DMS53 treated with DMSO at 0.1 percent for 48 hours (cell line): ENCODE results near the gene EDC3.
A peak's percentile ranks its signal among the peaks of the same experiment; 100 is the strongest.
"Not testable (repeated sequence)": the region's sequence is repeated elsewhere in the genome, so short reads cannot be mapped to it uniquely, and the experiment has no call there.

ENCODE experiments used
- DNase-seq: peaks from one replicate; lab custom pipeline; 2025; ENCODE audit not compliant: unreplicated experiment; lab: John Stamatoyannopoulos, UW

EDC3 gene

DNA sequence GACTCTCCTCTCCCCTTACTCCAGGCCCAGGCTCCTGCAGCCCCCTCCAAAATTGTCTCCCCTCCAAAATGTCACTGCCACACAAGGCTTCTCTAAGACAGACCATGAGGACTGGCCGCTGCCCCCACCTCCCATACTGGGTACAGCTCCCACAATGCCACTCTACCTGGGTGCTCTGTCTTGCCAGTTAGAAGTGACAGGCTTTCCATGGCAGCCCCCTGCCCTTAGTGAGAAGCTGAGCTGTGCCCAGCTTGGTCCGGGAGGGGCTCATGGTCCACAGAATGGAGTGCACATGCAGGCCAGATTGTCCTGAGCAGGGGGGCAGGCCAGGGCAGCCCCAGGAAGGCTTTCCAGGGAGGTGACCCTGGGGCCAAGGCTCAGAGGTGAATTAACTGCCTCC is 83.1 kb downstream of the EDC3 start:
- no peak for DNase-seq

DNA sequence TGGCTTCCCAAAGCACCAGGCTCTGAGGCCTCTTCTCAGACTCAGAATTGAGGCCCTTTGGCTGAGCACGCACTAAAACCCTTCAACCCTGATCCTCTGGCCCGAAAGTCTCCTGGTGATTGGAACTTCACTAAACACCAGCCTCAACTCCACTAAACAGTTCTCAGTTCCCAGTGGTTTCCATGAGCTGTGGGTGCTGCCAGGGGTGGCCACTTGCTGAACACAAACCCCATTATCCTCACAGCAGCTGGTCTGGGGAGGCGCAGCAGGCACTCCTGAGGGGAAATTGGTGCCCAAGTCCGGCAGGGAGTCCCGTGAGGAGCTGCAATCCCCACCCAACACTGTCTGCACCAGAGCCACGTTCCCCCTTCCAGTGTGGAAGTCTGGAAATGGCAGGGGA is 84.0 kb downstream of the EDC3 start:
- no peak for DNase-seq

DNA sequence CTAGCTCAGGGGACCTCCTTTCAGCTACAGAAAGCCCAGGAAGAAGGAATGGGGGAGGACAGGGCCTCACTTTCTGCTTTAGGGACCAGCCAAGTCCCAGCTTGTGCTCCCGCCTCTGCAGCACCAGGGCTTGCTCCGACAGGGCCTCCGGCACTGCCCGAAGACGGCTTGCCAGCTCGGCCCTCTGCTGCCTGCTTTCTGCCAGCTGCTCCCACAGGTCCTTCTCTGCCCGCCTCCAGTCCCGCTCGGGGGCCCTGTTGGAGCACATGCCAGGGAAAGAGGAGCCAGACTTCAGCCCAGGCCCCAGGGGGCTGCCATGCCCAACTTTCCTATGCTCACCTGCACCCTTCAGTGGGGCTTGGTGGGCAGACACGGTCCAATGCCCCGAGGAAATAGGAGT is 84.5 kb downstream of the EDC3 start:
- DNase-seq = no peak

DNA sequence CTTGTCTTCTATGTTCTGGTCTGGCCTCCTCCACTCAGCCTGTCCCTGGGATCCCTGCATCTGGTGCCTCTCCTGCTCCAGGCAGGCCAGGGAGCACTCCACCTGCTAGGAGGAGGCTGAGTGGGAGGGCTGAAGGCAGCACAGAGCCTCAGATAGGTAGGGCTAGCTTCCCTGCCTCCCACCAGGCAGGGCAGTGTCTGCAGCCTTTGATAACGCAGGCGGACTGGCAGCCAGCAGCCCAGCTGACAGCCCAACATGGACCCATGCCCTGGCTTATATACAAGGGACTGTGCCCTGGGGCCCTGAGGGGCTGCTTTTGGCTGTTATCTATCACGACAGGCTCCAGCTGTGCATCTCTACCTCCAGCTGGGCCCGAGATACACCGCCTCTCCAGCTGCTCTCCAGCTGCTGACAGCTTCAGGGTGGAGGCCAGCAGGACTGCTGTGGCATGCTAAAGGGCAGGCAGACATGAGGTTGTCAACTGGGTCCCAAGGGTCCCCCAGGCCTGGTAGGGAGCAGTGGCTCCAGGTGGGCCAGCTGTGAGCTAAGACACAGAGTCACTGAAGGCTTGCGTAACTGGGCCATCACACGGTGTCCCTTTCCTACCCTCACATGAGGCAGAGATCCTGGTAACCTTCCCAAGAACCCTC is 85.4 kb downstream of the EDC3 start:
- no peak for DNase-seq

DNA sequence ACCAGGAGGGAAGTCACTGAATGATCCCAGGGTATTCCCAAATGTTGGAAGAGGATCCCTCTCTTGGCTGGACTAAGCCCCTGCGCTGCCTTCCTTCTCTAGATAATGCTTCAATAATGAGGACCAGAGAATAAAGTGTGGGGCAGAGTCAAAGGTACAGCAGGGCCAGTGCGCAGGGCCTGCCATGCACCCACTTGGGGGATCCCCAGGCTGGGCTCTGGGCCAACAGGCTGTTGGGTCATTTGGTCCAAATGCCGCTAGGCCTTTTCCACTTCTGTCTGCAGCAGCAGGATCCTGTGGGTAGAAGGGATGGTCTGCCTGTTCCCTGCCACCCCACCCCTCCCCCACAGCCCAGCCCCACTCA is 85.9 kb downstream of the EDC3 start:
- DNase-seq = no peak

DNA sequence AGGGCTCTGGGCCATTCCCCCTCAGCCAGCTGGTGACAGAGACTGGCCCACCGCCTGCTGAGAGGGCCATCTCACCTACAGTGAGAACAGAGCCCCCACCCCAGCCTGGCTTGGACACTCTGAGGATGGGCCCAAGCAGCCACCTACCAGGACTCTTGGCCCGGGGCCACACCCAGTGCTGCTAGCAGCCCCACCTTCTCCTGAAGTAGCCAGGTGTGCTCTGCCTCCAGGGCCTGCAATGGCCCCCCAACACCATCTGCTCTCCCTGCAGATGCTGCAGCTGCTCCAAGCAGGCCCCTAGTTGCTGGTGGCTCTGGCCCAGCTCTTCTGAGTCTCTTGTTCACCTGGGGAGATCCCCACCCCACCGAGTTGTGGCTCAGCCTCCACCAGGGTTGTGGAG is 87.0 kb downstream of the EDC3 start:
- no peak for DNase-seq

DNA sequence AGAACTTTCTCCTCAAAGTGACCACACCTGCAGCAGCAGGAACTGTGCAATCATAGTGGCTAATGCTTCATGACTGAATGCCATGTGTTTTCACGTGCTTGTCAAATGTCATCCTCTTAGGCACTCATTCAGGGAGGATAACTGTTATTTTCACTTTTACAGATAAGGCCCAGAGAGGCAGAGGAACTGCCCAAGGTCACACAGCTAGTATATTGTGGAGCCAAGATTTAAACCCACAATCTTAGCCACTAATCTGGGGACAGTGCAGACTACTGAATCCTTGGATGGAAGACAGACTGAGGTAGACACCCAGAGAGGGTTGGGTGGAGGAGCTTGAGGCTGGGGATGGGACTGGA is 90.1 kb downstream of the EDC3 start:
- no peak for DNase-seq

DNA sequence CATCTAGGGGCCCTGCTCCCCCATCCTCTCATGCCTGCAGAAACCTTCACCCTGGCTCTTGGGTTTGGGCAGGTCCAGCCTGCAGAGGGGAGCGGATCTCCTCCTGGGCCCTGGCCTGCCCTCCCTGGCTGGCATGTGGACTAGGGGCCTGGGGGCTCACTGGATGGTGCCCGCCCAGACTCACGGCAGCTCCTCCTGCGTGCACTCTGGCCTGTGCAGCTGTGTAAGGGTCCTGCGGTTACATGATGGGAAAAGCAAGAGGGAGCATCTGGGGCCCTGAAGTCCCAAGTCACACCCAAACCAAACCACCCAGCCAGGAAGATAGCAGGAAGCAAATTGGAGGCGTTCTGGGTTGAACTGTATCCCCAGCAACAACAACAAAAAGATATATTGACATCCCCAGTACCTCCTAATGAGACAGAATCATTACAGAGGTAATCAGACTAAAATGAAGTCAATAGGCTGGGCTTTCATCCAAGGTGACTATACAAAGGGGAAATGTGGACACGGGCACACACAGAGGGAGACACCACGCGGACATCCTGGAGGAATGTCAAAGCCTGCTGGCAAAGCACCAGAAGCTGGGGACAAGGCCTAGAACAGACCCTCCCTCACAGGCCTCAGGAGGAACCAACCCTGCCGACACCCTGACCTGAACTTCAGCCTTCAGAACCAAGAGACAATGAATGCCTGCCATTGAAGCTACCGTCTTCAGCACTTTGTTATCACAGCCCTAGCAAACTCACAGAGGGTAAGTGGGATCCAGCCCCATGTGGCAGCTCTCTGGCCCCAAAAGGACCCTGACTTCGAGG is 90.6 kb downstream of the EDC3 start:
- no peak for DNase-seq

DNA sequence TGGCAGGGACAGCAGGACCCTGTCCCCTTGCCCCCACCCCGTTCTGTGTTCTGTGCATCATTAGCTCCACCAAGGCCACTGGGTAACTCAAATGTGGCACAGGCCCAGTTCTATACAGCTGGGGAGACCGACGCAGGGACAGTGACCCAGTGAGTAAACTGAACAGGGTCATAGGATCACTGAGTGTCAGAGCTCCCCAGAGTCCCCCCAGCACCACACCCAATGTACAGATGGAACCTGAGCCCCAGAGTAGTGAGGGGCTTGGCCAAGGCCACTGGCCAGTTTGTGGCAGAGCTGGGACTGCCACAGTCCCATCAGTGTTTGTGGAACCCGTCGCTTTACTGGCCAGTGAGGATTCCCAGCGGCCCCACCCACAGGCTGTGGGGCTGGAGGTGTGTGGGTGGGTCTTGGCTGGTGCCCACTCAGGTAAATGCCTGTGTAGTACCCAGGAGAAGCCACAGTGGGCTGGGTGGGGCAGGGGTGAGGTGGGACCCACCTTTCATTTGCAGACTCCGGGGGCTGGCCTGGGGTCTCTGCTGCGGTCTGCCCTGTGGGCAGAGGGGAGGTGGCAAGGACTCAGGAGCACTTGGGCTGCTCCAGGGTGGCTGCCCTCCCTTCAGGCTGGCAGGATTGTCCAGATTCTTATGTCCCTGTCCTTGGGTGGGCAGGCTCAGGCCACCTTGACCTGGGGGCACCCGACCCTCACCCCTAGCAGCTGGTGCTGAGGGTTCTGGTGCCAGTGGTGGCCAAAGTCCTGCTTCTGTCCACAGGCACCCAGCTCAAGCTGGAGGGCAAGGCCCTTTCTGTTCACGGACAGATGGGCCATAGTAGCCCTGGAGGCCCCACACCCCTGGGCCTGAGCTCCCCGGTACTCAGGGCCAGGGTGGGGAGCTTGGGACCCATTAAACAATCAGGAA is 91.8 kb downstream of the EDC3 start:
- DNase-seq = no peak

DNA sequence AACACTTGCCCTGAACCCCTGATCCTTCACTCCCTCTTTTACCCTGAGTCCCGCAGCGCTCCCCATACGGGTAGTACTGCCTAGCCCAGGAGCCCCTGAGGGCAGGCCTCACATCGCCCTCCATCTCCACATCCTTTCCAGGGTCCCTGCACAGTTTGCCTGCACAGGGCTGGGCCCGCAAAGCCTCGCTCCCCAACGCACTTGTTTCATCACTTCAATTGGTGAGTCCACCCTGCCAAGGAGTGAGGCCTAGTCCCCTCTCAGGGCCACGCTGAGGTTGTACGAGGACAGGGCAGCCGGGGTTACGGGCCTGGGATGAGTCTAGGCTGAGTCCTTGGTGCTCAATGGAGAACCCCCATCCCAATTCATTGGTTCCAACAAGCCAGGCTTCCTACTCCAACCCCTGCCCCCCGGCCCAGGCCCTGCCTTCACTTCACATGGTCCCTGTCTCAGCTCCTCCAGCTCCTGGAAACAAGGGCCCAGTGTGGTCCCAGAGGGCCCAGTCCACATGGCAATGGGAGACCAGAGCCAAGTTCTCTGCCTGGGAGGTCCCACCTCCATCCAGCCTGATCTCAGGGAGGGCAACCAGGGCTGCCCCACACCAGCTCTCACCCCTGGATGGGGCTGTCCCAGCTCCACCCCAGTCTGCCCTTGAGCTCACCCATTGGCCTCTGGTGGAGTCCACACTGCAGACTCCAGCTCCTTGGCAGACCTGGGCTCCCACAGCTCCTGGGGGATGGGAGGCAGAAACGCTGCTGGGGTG is 92.6 kb downstream of the EDC3 start:
- DNase-seq = no peak

DNA sequence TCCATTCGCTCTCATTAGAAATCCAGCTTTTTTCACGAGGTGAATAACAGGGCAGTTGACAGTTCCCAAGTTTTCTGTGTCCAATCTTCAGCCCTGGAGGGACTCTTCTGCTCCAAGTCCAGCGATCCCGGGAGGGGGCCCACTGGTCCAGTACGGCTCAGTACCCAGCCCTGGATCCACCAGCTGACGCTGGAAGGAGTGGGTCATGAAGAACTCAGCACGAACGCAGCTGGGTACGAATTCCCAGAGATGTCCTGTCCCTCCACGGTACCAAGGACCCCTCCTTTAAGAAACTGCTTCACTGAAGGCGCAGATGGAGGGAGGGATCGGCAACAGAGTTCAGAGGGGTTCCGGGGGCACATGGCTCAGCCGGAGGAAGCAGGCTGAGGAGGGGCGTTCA is 96.7 kb downstream of the EDC3 start:
- DNase-seq = no peak

DNA sequence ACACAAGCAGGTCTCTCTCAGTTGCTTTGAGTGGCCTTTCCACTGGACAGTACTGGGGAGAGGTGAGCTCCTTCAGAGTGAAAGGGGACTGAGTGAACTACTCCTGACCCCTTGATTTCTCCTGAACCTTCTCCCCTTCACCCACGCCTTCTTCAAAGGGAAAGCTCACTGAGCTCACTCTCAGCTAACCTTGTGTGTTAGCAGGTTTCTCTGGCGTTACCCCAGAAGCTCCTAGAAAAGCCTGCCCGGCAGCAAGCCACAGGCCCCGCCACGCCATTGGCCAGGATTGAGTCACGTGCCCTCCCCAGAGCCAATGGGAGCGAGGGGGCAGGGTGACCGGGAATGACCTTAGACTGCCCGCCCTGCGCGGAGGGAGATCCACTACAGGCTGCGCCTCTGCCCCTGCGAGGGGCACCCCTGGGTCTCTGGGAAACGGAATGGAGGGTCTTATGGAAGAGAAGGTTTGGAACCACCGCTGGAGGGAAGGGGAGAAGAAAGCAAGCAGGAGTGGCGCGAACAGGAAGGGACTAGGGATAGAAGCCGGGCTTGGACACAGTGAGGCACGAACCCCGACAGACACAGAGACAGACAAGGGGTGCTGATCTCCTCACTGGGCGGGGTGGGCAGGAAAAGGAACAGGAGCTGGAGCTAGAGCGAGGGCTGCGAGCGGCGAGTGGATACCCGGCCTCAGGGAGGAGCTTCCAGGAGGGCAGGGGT is 97.5 kb downstream of the EDC3 start:
- peak; percentile 83 for DNase-seq

DNA sequence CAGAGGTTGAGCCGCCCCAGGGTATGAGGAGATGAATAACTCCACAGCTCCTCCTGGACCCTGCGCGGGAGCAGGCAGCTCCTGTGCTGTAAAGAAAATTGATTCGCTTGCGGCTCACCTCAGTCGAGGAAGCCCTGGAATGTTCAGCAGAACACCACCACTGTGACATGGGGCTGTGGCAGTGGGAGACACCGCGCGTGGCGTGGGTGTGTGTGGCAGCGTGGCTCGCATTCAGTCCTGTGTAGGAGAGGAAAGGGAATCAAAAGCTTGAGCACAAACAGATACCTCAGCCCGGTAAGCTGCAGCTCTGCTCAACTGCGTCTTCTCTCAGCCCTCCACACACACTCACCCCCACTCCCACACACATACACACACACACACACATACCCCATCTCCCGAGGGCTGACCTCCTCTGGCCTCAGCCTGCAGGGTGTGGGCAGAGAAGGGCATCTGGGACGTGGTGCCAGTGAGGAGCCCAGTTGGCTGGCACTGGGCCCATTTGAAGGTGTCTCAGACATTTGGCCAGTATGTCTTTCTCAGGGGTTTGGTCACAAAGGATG is 98.6 kb downstream of the EDC3 start:
- not testable (repeated sequence) for DNase-seq

DNA sequence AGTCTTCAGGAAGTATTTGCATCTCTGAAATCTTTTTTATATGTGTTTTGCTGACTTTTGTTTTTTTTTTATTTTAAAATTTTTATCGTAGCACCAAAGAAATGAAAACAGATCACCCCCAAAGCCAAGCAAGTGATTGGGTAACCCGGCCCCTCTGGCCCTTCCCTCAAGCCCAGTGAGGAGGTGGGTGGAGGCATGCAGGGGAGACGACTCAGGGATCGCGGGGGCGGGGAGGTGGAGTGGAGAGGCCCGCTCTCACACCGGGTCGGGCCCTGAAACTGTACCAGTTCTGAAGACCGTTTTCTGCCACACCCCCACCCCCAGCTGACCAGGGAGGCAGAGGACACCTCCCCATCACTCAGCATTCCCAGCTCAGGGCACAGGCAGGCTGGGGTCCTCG is 99.1 kb downstream of the EDC3 start:
- DNase-seq = not testable (repeated sequence)

DNA sequence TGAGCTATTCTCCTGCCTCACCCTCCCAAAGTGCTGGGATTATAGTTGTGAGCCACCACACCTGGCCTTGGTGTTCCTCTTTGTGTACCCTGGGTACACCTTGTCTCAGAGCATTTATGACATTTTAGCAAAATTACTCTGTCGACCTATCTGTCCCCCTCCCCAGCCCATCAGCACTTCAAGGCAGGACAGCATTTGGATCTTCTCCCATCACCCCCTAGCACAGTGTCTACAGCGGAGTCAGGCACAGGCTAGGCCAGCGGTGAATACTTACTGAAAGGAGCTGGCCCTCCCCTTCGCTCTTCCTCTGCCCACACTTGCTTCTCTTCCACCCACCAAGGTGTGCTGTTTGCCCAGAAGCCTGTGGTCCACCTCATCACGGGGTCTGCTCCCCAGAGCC is 100.6 kb downstream of the EDC3 start:
- no peak for DNase-seq

DNA sequence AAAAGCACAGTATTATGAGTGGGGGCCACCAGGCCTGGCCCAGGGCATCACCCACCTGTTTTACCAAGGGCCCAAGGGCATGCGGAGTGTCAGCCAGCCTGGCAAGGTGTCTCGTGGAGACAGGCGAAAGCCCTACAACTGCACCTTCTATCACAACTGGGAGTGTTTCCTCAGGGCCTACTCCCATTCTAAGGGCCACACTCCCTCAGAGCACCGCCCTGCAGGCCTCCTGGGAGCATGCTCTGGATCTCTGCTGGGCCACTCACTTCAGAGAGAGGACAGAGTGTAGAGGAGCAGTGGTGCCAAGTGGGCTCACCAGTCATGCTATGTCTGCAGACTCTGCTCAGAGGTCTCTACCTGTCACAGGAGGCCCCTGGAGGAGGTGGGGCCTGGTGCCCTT is 101.4 kb downstream of the EDC3 start:
- DNase-seq = no peak

DNA sequence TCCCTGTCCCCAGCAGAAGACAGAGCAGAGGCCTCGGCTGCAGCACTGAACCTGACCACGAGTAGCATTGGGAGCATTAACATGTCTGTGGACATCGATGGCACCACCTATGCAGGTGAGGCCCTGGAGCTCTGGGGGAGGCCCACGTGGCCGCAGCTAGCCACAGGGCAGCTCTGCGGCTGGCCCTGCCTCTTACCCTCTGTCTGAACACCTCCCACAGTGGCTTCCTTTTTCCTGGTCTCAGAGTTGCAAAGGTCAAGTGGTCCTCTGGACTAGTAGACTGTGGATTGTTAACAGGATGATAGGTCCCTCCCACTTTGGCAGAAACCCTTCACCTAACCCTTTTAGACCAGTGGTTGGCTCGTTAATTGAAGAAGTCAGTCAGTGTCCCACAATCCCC is 102.7 kb downstream of the EDC3 start:
- peak; percentile 56 for DNase-seq

DNA sequence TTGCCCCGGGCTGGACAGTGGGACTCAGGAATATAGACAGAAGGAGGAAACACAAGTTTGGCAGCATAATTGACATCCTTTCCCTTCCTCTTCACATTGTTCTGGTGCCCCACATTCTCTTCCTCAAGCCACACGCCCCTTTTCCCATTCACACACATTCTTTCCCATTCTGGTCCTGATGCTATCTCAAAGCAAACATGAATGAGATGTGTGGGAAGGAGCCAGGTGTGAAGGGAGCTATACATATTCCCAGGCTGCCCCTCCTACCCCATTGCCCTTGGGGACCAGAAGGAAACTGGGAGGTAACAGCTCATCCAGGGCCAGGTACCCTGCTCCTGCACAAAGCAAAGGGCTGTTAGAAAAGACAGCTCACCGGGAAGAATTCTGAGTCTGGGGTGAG is 103.6 kb downstream of the EDC3 start:
- no peak for DNase-seq

DNA sequence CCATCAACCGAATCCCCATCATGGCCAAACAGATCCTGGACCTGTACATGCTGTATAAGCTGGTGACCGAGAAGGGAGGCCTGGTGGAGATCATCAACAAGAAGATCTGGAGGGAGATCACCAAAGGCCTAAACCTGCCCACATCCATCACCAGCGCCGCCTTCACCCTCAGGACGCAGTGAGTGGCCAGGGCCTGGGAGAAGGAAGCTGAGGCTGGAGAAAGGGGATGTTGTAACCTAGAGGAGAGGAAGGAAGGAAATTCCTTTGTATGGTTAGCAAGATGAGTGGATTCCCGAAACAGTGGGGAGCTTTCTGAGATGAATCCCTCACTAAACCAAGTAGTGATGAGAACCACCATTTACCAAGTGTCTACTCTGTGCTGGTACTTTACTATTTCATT is 106.0 kb downstream of the EDC3 start:
- DNase-seq = no peak

DNA sequence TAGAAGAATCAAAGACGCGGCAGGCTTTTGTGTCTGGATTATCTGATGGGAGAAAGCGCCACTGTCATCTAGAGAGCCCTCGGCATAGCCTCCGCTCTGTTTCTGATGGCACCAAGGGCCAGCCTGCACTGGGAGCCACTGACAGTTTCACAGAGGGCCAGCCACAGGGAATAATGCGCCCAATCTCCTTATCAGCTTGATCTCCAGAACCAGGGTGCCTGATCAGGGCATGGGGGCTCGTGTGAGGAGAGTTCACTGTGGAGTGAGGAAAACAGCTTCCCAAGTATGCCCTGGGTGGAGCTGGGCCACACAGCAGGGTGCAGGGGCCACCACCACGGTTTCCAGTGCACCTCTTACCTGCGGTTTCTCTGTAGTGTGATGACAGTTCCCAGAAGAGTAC is 110.0 kb downstream of the EDC3 start:
- DNase-seq = no peak
